ENCODE measurements around the gene LCN1.

GRCh38 chr9:135515083-135515951 lies 5.9 kb upstream of the LCN1 start:
- no peak for TF ChIP-seq POLR2A (IDR thresholded peaks at IDR 0.05)
- TF ChIP-seq, protein P1, sequence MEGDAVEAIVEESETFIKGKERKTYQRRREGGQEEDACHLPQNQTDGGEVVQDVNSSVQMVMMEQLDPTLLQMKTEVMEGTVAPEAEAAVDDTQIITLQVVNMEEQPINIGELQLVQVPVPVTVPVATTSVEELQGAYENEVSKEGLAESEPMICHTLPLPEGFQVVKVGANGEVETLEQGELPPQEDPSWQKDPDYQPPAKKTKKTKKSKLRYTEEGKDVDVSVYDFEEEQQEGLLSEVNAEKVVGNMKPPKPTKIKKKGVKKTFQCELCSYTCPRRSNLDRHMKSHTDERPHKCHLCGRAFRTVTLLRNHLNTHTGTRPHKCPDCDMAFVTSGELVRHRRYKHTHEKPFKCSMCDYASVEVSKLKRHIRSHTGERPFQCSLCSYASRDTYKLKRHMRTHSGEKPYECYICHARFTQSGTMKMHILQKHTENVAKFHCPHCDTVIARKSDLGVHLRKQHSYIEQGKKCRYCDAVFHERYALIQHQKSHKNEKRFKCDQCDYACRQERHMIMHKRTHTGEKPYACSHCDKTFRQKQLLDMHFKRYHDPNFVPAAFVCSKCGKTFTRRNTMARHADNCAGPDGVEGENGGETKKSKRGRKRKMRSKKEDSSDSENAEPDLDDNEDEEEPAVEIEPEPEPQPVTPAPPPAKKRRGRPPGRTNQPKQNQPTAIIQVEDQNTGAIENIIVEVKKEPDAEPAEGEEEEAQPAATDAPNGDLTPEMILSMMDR (IDR thresholded peaks at IDR 0.05), result no peak

Measured in thyroid gland (tissue), 4 donors.